GM19372 (cell line): ENCODE results near the gene PALD1.
A peak's percentile ranks its signal among the peaks of the same experiment; 100 is the strongest.

Experiments
- ATAC-seq: cut with Tn5 transposase; IDR thresholded peaks from one replicate; pipeline ENCODE4 v1.9.1; 2021; ENCODE audit warnings: mild to moderate bottlenecking, low read depth, moderate library complexity; ENCODE audit not compliant: unreplicated experiment

Gene PALD1

GRCh38 chr10:70533189-70533558 lies 54.6 kb downstream of the PALD1 start:
- no peak for ATAC-seq

DNA sequence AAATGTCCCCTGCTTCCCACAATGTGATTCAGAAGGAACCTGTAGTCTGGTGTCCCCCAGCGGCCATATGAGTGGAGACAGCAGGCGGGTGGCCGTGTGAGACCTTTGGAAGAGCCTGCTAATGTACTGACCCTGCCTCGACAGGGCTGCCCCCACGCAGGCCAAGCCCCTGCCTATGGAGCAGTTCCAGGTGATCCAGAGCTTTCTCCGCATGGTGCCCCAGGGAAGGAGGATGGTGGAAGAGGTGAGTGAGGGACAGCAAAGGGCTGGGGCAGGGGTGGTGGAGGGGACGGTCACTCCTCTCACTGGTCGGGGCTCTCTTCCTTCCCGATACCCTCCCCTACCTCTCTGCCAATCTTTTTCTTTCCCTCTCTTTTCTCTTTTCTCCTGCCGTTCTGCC lies 55.7 kb downstream of the PALD1 start:
- no peak for ATAC-seq

- no peak for ATAC-seq
Observed at GRCh38 chr10:70535001-70535400, 56.4 kb downstream of the PALD1 start.

DNA sequence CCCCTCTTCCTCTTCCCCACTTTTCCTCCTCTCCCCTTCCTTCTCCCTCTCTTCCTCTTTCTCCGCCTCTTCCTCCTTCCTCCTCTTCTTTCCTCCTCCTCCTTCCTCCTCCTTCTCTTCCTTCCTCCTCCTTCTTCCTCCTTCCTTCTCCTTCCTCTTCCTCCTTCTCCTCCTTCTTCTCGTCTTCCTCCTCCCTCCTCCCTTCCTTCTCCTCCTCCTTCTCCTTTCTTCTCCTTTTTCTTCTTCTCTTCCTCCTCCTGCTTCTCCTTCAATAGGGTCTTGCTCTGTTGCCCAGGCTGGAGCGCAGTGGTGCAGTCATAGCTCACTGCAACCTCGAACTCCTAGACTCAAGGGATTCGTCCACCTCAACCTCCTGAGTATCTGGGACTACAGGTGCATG lies 56.9 kb downstream of the PALD1 start:
- no peak for ATAC-seq

DNA sequence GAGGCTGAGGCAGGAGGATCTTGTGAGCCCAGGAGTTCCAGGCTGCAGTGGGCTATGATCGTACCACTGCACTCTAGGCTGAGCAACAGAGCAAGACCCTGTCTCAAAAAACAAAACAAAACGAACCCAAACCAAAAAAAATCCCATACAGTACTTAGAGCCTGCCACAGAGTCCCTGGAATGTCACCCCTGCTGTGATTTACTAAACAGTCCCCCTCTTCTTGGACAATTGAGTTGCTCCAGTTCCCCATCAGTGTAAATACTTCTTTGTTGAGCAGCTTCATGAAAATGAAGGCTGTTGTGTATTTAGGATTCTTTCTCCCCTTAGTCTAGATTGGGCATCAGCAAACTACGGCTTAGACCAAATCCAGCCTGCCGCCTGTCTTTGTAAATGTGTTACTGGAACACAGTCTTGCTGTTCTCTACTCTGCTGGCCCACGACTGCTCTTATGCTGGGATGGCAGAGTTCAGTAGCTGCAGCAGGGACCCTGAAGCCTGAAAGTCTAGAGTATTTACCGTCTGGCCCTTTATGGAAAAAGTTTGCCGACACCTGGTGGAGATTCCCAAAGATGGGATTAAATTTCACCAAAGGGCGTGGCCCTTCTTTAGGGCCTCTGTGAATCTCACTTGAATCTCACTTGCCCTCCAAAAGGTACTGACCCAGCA lies 57.8 kb downstream of the PALD1 start:
- ATAC-seq, result no peak

GRCh38 chr10:70537398-70538194 lies 59.0 kb downstream of the PALD1 start:
- no peak for ATAC-seq

DNA sequence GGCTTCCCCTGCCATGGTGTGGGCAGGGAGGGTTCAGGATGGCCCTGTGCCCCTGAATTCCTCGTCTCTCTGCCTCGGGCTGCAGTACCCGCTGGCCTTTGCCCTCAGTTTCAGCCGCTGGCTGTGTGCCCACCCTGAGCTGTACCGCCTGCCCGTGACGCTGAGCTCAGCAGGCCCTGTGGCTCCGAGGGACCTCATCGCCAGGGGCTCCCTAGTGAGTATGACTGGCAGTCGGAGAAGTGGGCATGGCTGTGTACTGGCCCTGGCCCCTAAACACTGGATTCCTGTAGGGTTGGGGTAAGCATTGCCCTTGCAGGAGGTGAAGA lies 59.6 kb downstream of the PALD1 start:
- ATAC-seq, result no peak

DNA sequence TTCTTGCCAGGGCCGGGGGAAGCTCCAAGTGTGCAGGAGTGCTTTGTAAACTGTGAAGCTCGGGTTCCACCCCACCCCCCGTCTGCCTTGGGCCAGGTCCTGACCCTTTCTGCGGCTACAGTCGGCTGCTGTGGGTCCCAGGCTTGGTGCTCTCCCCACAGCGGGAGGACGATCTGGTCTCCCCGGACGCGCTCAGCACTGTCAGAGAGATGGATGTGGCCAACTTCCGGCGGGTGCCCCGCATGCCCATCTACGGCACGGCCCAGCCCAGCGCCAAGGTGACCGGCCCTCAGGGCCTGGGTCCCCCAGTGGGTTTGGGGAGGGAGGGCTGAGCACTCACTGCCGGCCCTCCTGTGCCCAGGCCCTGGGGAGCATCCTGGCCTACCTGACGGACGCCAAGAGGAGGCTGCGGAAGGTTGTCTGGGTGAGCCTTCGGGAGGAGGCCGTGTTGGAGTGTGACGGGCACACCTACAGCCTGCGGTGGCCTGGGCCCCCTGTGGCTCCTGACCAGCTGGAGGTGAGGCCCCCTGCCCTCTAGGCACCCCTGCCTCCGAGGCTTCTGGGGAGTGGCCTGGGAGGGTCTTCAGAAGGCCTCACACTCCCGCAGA lies 60.3 kb downstream of the PALD1 start:
- no peak for ATAC-seq

- ATAC-seq, result no peak
Observed at GRCh38 chr10:70539471-70539870, 60.9 kb downstream of the PALD1 start.

DNA sequence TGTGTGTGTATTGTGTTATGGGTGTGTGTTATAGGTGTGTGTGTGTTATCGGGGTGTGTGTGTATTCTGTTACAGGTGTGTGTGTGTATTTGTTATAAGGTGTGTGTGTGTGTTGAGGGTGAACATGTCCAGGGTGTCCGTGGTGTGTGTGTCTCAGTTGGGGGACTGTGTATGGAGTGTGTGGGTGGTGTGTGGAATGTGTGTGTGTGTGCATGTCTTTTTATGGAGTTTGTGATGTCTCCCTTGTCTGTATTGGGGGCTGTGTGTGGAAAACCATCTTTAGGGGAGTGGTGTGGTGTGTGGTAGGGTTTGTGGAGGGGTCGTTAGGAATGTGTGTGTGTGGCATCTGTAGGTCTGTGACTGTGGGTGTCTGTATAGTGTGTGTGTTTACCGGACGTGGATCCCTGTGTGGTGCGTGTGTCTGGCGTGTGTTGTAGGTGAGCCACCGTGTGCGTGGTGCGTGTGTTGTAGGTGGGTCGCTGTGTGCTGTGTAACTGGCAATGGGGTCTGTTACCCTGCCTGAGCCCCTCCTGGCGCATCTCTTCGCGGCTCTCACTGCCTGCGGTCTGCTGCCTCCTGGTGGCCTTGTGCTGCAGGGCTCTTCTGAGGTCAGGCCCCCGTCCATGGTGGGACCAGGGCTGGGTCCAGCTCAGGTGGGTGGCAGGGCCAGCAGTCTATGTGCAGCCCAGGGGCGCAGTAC lies 61.7 kb downstream of the PALD1 start:
- ATAC-seq, result no peak

- ATAC-seq, result no peak
Observed at GRCh38 chr10:70540789-70541360, 62.3 kb downstream of the PALD1 start.

GRCh38 chr10:70541736-70542564 lies 63.4 kb downstream of the PALD1 start:
- no peak for ATAC-seq

DNA sequence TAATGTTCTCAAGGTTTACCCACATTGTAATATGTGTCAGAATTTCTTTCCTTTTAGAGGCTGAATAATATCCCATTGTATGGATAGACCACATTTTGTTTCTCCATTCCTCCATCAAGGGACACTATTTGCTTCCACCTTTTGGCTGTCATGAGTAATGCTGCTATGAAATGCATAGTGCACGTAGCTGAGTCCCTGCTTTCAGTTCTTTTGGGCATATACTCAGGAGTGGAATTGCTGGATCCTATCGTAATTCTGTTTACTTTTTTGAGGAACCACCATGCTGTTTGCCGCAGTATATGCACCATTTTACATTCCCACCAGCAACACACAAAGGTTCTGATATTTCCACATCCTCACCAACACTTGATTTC lies 64.0 kb downstream of the PALD1 start:
- ATAC-seq, result no peak

DNA sequence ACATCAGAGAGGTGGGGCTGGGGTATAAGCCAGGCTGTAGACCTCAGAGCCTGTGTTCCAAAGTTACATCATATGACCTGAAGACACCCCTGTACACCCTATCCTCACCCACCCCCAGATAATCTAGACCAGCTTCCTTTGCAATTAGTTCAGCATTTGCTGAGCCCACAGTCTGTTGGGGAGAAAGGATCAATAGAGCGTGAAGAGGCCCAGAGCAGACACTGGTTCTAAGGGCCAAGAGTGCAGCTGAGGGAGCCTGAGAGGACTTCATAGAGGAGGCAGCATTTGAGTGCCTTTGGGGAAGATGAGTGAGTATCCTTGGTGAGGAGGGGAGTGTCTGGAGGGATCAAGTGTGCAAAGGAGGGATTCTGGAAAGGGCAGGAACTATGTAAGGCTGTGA lies 65.3 kb downstream of the PALD1 start:
- ATAC-seq, result no peak

DNA sequence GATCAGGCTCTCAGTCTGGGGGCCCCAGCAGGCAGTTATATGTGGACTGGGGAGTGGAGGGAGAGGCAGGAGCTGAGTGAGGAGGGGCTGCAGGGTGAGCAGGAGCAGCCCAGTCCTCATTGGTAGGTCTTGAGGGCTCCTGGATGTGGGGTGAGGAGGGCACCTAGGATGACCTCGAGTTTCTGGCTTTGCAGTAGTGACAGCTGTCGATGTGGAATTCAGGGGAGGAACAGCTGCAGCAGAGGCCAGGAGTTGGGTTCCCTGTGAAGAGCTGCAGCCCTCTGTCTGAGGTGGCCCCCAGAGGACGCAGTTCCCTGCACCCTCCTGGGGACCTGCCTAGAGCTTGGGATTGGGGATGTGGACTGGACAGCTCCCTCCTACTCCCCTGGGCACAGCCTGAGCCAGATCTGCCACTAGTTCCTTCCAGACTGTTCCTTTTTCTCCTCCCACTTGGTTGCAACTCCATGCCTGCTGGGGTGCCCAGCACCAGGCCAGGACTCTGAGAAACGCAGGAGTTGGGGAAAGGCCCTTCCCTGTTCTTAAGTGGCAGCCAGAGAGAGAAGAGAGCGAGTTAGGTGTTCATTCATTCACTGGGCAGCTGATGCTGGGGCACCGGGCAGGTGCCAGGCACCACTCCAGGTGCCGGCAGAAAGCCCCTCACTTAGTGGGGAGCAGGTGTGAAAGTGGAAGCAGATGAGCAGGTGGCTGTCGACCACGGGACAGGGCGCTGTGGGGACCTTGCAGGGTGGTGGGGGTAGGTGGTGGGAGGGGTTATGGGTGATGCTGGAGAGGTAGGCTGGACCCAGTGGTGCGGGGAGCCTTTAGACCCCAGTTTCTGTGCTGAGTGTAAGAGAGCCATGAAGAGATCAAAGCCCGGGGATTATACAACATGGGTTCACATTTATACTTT lies 66.1 kb downstream of the PALD1 start:
- no peak for ATAC-seq

DNA sequence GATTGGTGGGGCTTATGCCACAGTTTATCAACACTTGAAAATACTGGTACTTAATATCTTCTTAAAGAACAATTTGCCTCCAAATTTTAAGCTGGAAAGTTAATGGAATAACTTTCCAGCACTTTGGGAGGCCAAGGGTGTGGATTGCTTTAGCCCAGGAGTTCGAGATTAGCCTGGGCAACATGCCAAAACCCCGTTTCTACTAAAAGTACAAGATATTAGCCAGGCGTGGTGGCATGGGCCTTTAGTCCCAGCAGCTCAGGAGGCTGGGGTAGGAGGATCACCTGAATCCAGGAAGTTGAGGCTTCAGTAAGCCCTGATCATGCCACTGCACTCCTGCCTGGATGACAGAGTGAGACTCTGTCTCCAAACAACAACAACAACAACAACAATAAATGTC lies 68.0 kb downstream of the PALD1 start:
- ATAC-seq, result no peak

DNA sequence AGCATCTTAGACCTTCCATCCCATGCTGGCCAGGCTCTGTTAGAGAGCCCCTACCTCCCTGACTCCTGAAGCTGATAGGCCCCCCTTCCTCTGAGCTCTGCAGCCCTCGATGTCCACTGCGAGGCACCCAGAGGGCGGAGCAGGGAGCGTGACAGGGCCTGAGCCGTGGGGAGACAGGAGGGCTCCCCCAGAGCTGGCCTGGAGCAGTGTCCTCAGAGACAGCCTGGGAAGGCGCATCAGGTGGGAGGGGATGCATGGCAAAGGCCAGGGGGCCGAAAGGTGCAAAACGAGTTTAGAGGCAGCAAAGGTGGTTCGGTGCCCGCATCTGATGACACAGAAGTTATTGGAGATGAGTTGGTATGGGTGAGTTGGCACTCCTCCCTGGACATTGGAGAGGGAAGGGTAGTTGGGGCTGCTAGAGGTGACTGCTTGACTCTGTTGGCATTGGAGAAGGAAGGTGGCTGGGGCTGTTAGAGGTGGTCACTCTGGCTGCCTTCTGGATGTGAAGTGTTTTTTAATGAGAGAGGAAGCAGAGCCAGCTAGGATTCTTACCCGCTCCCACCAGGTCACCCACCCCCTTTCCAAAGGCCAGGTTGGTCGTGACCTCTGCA lies 70.9 kb downstream of the PALD1 start:
- no peak for ATAC-seq

- ATAC-seq, result peak; percentile 56
Observed at GRCh38 chr10:70549962-70550458, 71.4 kb downstream of the PALD1 start.

GRCh38 chr10:70550459-70550858 lies 71.9 kb downstream of the PALD1 start:
- no peak for ATAC-seq
